Hematopoietic multipotent progenitor cell treated with erythropoietin and hydrocortisone succinate and interleukin-3 and kit ligand, for 8 days (in vitro differentiated cells): ENCODE measurements around the gene CDH24.

Source experiments
- DNase-seq: peaks from one replicate; pipeline ENCODE4 v3.0.0-alpha.2; 2015

CDH24 gene

DNA sequence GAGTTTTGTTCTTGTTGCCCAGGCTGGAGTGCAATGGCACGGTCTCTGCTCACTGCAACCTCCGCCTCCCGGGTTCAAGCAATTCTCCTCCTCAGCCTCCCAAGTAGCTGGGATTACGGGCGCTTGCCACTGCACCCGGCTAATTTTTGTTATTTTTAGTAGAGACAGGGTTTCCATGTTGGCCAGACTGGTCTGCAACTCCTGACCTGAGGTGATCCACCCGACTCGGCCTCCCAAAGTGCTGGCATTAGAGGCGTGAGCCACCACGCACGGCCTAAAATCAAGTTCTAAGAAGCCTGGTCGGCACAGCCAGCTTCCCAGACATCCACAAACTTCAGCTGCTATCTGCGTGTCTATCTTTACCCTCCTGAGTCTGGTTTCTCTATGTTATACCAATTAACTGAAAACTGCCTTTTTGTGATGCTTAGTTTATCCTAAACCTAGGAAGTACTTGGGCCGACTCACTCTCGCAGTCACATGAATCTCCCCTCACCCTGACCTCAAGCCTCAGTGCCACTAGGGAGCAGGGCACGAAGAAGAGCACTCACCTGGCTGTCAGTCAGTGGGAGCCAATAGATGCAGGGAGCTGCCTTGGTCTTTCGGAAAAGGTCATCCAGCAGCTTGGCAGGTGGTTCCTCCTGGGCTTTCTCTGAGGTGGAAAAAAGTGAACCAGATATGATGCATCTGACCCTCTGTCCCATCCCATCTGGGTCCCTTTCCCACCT is 3.4 kb upstream of the CDH24 start:
- DNase-seq = no peak

DNA sequence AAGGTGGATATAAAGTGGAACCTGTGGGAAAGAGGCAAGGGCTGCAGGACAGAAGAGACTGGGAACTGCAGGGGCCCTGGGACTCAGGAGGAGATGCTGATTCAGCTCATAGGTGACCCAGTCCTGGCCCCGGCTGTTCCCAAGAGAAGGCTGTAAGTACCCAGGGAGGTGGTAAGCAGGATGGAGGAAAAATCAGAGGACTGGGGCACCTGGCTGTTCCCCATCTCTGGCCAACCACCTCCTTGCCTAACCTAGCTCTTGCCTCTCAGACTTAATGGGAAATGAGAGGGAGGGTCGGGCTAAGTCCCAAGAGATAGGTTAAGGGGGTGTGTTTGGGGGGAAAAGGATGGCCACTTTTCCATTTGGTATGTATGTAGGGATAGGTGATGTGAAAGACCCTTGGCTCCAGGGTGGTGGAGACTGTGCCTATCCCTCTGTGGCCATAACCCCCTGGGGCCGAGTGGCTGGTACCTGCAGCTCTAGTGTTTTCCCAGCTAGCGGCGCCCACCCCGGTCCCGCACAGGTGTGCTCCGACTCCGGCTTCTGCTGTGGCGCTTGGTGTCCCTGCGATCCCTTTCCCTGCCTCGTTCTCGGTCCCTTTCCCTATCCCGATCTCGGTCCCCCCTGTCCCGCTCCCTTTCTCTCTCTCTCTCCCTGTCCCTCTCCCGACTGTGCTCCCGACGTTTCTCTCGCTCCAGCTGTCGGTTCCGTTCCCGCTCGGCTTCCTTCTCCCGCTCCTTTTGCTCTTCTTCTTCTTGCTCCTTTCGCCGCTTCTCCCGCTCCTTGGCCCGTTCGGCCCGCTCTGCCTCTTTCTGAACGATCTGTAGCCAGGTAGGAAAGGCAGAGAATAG is 1.6 kb upstream of the CDH24 start:
- DNase-seq = no peak

DNA sequence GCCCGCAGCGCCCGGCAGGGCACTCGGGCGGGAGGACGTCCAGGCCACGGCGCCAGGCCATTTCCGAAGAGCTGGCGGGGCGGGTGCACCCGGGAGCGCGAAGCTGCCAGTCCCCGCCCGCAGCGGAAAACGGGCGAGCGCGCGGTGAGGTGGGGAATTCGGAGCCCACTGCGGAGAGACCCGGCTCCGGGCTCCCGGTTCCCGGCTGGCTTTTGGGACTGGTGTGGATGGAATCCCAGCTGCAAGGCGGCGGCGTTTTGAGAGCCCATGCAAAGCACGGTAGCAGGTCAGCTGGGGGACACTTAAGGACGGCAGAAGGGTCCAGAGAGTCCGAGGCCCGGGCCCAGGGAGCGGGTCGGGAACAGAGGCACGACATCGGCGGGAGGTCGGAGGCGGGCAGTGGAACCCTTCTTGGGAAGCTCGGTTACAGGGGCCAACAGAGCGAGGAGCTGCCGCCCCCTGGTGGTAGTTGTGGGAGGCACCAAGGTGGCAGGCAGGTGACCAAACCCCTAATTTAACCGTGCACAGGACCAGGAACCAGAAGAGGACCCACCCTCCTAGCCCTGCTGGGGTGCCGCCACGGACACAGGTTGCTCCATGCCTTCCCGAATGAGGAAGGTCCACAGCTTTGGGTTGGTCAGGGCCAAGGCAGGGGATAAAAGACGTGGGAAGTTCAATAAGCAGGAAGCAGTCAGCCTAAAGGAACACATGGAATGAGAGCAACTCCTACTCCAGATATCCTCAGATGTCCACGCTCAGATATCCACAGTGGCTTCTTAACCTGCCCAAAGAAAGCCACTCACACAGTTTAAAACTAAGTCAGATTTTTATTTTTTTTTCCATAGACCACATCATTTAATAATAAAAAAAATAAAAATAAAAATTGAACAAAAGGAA is 685 bp upstream of the CDH24 start:
- DNase-seq = peak; percentile 87

DNA sequence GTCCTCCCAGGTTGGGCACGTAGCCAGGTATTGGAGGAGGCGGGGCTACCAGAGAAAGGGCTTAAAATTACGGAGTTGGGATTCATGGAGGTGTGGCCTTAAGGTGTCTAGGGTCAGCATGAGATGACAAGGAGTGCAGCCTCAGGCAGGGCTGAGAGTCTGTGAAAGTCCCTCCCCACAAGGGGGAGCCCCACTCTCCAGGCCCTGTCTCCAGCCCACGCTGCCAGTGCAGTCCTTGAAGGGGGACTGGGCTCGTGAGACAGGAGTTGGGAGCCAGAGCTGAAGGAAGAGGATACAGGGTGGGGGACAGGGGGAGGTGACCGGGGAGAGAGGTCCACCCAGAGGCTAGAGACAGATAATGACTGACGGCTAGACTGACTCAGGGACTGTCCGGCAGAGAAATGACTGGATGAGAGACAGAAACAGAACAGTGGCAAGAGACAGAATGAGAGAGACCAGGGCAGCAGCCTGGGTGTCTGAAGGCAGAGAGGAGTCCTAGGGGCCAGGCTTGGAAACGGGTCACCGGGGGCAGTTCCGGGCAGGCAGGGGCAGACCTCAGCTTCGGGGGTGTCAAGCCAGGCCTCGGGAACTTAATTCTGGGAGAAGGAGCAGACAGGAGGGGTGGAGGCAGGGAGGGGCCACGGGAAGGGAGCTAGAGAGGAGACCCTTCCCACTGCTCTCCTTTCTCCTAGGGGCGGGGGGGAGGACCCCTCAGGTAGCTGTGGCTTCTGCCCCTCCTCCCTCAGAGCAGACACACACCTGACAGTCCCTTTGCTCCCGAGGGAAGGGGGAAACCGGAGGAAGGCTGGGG is 970 bp downstream of the CDH24 start:
- peak; percentile 82 for DNase-seq

DNA sequence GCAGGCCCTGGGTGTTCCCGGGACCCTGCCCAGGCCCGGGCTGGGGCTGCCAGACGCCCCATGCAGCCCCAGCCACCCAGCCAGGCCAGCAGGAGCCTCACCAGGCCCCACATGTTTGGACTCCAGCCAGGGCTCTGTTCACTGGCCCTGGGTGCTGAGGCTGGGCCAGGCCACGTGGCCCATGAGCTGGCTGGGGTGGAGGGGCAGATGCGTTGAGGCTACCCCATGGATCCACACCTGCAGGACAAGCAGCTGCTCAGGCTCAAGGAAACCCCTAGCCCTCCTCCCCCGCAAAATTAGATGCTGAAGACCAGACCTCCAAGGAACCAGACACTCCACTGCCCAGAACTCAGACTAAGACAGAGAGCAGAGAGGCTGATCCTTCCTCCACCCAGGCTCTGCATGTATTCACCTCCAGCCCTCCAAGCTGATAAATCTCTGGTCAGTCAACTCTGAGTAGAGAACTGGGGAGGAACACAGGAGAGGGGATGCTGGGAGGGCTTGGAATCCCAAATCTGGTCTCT is 1.6 kb downstream of the CDH24 start:
- peak; percentile 23 for DNase-seq

GRCh38 chr14:23055147-23055550 is 2.2 kb downstream of the CDH24 start:
- no peak for DNase-seq

GRCh38 chr14:23054000-23054811 is 3.1 kb downstream of the CDH24 start:
- no peak for DNase-seq

GRCh38 chr14:23053426-23053825 is 3.9 kb downstream of the CDH24 start:
- no peak for DNase-seq

DNA sequence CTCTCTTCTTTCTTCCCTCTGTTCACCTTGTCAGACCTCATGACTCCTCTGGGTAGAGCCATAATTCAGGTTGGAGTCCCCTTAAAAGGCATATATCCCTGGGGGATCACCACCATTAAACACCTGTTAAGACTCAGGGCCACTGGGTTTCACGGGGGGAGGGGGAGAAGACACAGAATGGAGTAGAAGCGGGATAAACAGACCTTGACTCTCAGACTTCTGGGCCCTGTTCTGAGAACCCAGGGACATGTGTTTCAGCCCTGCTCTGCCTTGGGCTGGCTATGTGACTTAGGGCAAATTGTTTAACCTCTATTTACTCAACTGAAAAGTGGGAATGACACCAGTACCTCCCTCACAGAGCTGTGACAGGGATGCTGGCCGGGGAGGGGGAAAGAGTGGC is 4.6 kb downstream of the CDH24 start:
- no peak for DNase-seq

GRCh38 chr14:23052182-23052623 is 5.1 kb downstream of the CDH24 start:
- no peak for DNase-seq

DNA sequence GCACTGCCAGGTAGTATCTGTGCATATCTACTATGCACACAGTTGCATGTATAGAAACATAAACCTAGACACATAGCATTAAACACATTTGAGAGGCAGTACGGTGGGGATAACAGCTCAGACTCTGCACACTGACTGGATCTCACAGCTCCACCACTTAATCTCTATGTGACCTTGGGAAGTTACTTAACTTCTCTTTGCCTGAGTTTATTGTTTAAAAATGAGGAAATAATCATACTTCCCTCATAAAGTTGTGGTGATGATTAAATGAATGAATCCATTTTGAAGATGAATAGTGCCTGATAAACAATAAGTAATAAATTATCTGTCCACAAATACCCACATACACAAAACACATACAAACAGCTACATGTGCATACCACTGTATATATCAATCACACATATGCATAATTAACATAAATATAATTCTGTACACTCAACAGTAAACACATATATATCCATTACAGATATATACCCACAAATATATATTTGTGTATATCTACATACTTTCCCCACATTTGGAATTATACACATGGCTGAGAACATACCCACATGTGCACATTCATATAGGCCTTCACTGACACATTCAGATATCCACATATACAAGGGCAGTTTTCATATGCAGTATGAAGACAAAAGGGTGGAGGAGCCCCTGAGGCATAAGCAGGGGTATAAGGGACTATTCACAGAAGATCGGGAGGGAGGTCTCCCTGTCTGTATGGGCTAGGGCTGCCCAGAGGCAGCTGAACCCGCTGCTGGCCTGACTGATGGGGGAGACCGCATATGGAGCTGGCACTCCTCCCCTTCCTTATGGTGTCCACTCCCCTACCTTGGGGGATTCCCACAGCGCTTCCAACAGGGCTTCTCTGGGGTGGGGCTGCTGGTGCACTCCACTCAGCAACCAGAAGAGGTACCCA is 5.9 kb downstream of the CDH24 start:
- no peak for DNase-seq

DNA sequence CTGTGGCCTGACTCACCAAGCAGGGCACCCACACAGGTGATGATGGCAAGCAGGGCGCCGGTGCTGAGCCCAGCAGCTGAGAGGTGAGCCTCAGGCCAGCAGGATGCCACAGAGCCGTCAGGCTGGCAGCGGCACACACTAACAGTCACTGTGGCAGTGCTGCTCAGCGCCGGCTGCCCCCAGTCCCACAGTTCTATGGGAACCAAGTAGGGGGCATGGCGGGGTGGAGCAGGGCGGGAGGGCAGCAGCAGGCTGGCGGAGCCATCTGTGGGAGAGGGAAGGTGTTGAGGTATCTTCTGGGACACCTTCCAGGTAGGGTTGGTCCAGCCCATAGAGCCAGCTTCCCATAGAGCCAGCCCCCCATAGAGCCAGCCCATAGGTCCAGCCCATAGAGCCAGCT is 8.3 kb downstream of the CDH24 start:
- no peak for DNase-seq

DNA sequence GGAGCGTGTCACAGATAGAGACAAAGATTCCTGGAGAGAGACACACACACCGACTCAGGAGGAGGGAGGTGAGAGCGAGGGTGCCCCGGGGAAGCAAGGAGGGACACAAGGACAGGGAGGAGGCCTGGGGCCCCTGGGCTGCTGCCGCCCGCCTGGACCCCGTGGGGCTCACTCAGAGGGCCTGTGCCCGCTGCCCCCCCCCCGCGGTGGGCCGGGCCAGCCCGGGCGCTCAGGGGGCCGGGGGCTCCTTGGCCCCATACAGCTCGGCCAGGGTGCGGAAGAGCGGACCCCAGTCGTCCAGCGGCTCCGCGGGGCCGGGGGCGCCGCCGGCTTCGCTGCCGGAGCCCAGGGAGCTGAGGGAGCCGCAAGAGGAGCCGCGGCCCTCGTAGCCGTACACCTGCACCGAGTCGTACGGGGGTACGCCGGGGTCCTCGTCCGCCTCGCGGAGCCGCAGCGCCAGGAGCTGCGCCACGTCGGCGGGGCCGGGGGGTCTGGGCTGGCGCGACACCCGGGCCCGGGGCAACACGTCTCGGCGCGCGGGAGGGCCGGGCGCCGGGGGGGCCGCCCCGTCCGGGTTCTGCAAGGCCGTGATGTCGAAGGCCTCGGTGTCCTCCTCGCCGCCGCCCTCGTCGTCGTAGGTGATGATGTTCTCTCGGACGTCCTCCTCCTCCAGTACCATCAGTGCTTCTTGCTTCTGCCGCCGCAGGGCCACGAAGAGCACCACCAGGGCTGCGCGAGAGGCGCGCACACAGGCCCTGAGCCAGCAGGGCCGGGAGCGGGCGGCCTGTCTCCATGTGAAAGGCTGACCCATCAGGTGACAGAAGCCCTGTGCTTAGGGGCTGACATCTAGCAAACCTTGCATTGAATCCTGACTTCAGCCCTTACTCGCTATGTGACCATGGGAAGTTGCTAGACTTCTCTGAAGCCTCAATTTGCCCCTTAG is 9.3 kb downstream of the CDH24 start:
- no peak for DNase-seq

DNA sequence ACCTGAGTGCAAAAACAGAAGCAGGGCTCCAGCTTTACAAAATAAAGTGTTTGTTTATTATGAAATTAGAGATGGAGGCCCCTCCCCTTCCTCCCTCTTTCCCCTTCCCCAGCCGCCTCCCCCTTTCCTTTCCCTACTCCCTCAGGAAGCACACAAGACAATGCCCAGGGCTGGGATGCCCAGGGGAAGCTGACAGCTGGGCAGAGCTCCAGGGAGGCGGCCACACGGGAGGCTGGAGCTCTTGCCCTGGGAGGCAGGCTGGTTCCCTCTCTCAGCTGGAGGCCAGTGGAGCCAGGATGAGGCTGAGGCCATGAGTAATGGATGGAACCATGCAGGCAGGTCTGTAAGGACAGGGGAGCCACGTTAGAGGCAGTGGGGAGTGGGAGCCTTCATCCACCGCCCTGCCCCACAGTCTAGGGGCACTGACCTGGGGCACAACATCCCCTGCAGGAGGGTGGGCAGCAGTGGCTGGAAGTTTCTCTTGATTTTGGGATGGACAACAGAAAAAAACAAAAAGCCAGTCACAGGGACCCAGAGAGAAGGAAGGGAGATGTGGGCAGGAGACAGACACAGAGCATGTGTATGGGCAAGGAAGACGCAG is 10.2 kb downstream of the CDH24 start:
- no peak for DNase-seq

- no peak for DNase-seq
Measured at GRCh38 chr14:23045419-23046357, 11.6 kb downstream of the CDH24 start.

- peak; percentile 30 for DNase-seq
Measured at GRCh38 chr14:23044840-23045239, 12.5 kb downstream of the CDH24 start.

- no peak for DNase-seq
Measured at GRCh38 chr14:23043754-23044153, 13.6 kb downstream of the CDH24 start.
